ENCODE results near the gene DNAJB2. TPM values are rescaled to one million over a fixed set of nuclear protein-coding genes. Genes with fewer than 3 reads are reported as not detected.

Gene DNAJB2
- total RNA-seq, 4 donors from 2014 or later: 91.2 to 138 (median 107) TPM

DNA sequence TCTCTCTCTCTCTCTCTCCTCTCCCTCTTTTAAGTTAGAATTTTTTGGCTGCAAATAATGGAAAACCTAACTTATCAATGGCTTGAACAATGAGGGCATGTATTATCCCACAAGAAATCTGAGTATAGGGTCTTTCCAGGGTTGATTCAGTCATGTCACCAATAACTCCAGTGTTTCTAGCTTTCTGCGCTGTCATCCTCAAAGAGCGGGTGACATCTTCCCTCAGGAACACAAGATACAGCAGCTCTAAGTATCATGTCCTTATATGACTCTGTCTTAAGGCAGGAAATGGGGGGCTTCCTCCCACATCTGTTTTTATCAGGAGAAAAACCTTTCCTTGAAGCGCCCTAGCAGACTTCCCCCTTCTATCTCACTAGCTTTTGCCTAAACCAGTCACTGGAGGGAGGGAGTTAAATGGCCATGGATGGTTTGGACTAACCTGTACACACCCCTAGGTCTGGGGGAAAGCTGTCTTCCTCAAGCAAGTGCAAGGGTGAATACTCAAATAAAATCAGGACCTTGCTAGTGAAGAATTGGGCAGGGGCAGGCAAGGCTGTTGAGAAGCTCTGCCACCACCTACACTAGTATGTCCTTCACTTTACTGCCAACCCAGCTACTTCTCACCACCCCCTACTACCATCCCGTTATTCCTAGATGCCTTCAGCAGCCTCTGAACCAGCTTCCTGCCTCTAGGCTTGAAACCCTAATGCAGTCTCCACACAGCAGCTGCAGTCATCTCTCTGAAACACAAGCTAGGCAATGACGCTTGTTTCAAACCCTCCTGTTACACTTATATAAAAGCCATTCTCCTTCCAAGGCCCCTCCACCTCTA is 17.9 kb upstream of the DNAJB2 start:
- TF ChIP-seq POLR2AphosphoS5 (IDR thresholded peaks at IDR 0.05) (no peak), POLR2A (IDR thresholded peaks at IDR 0.05) (no peak), EP300 (IDR thresholded peaks at IDR 0.05) (no peak)
- TF ChIP-seq, protein P1, sequence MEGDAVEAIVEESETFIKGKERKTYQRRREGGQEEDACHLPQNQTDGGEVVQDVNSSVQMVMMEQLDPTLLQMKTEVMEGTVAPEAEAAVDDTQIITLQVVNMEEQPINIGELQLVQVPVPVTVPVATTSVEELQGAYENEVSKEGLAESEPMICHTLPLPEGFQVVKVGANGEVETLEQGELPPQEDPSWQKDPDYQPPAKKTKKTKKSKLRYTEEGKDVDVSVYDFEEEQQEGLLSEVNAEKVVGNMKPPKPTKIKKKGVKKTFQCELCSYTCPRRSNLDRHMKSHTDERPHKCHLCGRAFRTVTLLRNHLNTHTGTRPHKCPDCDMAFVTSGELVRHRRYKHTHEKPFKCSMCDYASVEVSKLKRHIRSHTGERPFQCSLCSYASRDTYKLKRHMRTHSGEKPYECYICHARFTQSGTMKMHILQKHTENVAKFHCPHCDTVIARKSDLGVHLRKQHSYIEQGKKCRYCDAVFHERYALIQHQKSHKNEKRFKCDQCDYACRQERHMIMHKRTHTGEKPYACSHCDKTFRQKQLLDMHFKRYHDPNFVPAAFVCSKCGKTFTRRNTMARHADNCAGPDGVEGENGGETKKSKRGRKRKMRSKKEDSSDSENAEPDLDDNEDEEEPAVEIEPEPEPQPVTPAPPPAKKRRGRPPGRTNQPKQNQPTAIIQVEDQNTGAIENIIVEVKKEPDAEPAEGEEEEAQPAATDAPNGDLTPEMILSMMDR (IDR thresholded peaks at IDR 0.05): no peak
- H3K9me3 ChIP-seq: no peaks in the 10 kb centered on the region
- no peaks in the 10 kb centered on the region for H3K4me1 ChIP-seq
- H3K27me3 ChIP-seq: peaks cover 7% of the 10 kb centered on the region
- H3K36me3 ChIP-seq: no peaks in the 10 kb centered on the region
- no peak overlapping the region for H3K27ac ChIP-seq
- no peak for DNase-seq (ENCODE audit: low spot score in 2 of 2)
- H3K4me3 ChIP-seq: no peak overlapping the region
- 80% methylated on average over 5 of the region's 5 CpGs for WGBS

DNA sequence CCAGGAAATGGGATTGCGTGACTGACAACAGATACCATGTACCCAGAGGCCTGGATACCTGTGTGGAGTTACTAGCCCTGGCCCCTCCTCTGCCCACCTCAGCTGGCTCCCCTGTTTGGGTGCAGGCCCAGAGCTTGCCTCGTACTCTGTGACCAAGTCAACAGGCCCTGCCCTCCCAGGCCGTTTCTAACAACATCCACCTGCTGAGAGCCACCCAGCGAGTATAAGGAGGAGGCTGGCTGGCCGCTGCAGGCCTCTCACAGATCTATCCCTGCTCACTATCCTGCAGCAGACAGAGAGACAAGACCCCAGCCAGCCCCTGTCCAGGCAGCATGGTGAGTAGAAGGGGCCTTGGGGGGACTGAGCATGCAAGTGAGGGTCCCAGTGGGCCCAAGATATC is 12.9 kb upstream of the DNAJB2 start:
- TF ChIP-seq, protein P1 (IDR thresholded peaks at IDR 0.05): no peak
- TF ChIP-seq EP300 (IDR thresholded peaks at IDR 0.05) (no peak), POLR2A (IDR thresholded peaks at IDR 0.05) (no peak), POLR2AphosphoS5 (IDR thresholded peaks at IDR 0.05) (no peak)
- H3K9me3 ChIP-seq: no peaks in the 10 kb centered on the region

DNA sequence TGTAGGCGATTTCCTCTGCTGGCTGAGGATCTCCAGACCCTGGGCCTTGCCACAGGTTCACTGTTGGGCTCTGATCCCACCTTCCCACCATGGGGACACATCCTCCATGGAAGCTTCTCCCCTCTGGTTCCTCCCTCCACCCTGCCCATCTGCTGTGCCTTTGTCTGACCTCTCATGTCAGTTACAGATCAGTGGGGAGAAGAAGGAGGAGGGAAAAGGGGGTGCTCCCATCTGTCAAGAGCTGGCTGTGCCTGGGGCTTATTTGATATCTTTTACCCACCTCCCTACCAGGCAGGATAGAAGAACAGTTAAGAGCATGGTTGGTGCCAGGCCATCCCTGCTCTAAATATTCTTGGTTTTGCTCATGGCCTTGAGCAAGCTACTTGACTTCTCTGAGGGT is 12.3 kb upstream of the DNAJB2 start:
- no peak for DNase-seq (ENCODE audit: low spot score in 2 of 2)
- 100% methylated on average over 1 of the region's 1 CpG for WGBS
- peaks cover 3% of the 10 kb centered on the region for H3K4me1 ChIP-seq
- H3K27ac ChIP-seq: no peak overlapping the region
- no peak overlapping the region for H3K4me3 ChIP-seq
- H3K27me3 ChIP-seq: no peaks in the 10 kb centered on the region
- H3K36me3 ChIP-seq: no peaks in the 10 kb centered on the region
- H3K9me3 ChIP-seq: no peaks in the 10 kb centered on the region
- TF ChIP-seq, protein P1 (IDR thresholded peaks at IDR 0.05): no peak
- TF ChIP-seq POLR2A (IDR thresholded peaks at IDR 0.05) (no peak), EP300 (IDR thresholded peaks at IDR 0.05) (no peak), POLR2AphosphoS5 (IDR thresholded peaks at IDR 0.05) (no peak)

More for the DNA sequence above, 12.9 kb upstream of the DNAJB2 start:
- Histone ChIP-seq H3K4me1 (peaks cover 3% of the 10 kb centered on the region), H3K27ac (no peak overlapping the region), H3K4me3 (no peak overlapping the region), H3K36me3 (no peaks in the 10 kb centered on the region), H3K27me3 (peaks cover 5% of the 10 kb centered on the region)
- WGBS: 70% methylated on average over 2 of the region's 5 CpGs
- DNase-seq (ENCODE audit: low spot score in 2 of 2): no peak

DNA sequence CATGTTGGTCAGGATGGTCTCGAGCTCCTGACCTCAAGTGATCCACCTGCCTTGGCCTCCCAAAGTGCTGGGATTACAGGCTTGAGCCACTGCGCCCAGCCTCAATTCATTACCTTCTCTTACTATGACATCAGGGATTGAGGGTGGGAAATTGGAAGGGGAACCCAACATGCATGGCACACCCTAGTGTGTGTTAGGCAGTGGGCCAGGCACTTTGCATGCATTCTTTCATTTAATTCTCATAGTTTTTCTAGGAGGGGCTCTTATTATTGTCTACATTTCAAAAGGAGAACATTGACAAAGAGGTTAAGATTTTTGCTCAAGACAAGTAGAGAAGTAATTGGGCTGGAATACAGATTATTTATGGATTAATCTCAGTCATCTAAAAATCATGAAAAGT is 10.9 kb upstream of the DNAJB2 start:
- Histone ChIP-seq H3K36me3 (no peaks in the 10 kb centered on the region), H3K4me1 (peaks cover 3% of the 10 kb centered on the region), H3K27ac (no peak overlapping the region), H3K27me3 (no peaks in the 10 kb centered on the region), H3K4me3 (no peak overlapping the region), H3K9me3 (no peaks in the 10 kb centered on the region)
- TF ChIP-seq EP300 (IDR thresholded peaks at IDR 0.05) (no peak), POLR2A (IDR thresholded peaks at IDR 0.05) (no peak), POLR2AphosphoS5 (IDR thresholded peaks at IDR 0.05) (no peak)
- TF ChIP-seq, protein P1 (IDR thresholded peaks at IDR 0.05): no peak
- no peak for DNase-seq (ENCODE audit: low spot score in 2 of 2)
- 72% methylated on average over 2 of the region's 2 CpGs for WGBS

DNA sequence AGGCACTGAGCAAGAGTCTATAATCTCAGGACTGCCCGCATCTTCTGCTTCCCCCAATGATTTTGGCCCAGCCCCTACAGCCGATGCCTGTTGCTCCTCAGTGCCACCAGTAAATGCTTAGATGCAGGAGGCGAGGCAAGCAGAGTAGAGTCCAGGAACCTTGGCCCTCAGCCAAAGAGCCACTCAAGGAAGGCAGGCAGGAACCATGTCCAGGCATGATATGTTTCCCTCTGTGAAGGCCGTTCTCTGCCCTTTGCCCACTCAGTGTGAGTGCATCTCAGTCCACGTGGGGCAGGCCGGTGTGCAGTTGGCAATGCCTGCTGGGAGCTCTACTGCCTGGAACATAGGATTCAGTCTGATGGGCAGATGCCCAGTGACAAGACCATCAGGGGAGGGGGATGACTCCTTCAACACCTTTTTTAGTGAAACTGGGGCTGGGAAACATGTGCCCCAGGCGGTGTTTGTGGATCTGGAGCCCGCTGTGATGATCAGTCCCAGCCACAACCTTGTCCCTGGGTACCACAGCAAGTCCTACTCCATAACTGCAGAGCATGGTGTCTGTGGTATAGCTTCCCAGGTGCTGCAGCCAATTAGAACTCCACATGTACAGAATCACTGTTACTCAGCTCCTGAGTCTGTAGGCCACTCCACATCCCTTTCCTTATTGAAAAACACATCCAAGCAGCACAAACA is 9.7 kb upstream of the DNAJB2 start:
- Histone ChIP-seq H3K36me3 (no peaks in the 10 kb centered on the region), H3K4me3 (no peak overlapping the region), H3K27ac (no peak overlapping the region), H3K9me3 (no peaks in the 10 kb centered on the region), H3K27me3 (no peaks in the 10 kb centered on the region), H3K4me1 (peaks cover 8% of the 10 kb centered on the region)
- TF ChIP-seq POLR2A (IDR thresholded peaks at IDR 0.05): no peak
- no peak for TF ChIP-seq POLR2AphosphoS5 (IDR thresholded peaks at IDR 0.05)
- no peak for TF ChIP-seq EP300 (IDR thresholded peaks at IDR 0.05)
- TF ChIP-seq, protein P1 (IDR thresholded peaks at IDR 0.05): no peak
- WGBS: 61% methylated on average over 6 of the region's 8 CpGs
- DNase-seq (ENCODE audit: low spot score in 2 of 2): no peak

Measured in suprapubic skin (tissue), 4 donors.